Chondrocyte (in vitro differentiated cells): ENCODE data around the gene MEGF6. TPM values are rescaled to one million over a fixed set of nuclear protein-coding genes. Genes with fewer than 3 reads are reported as not detected.

ENCODE experiments used
- DNase-seq: peaks from one replicate; pipeline ENCODE4 v3.0.0; 2021; ENCODE audit warnings: mixed read lengths, low spot score
- H3K27ac Mint-ChIP-seq: one replicate; pipeline ENCODE4 v1.8.0; 2021; ENCODE audit warnings: mild to moderate bottlenecking, moderate library complexity, mixed read lengths; ENCODE audit not compliant: unreplicated experiment
- H3K27me3 Mint-ChIP-seq: 2 replicates; pipeline ENCODE4 v1.8.0; 2021; ENCODE audit warnings: low read depth, mixed read lengths
- H3K36me3 Mint-ChIP-seq: 2 replicates; pipeline ENCODE4 v1.8.0; 2021; ENCODE audit warnings: low read depth, mixed read lengths
- H3K4me1 Mint-ChIP-seq: 2 replicates; pipeline ENCODE4 v1.8.0; 2021; ENCODE audit warnings: low read depth, mild to moderate bottlenecking, mixed read lengths
- H3K4me3 Mint-ChIP-seq: one replicate; pipeline ENCODE4 v1.8.0; 2021; ENCODE audit warnings: mild to moderate bottlenecking, moderate library complexity, mixed read lengths; ENCODE audit not compliant: unreplicated experiment
- H3K9me3 Mint-ChIP-seq: 2 replicates; pipeline ENCODE4 v1.8.0; 2021; ENCODE audit warnings: low read depth, mixed read lengths
- total RNA-seq: library from RNA; stranded (reverse); gene quantifications from 3 replicates; pipeline ENCODE4 v1.2.1, GENCODE V29; 2021
- TF ChIP-seq, protein P1 (sequence below): fragments of 200-600 bp; sonication (generic); IDR thresholded peaks from 2 replicates; pipeline ENCODE4 v1.5.0; 2021; ENCODE audit warnings: antibody characterized with exemption, mild to moderate bottlenecking, moderate library complexity

MEGF6 gene
- total RNA-seq, 1 donor from 2014 or later, result 328 TPM

GRCh38 chr1:3609016-3609768 lies 2.1 kb downstream of the MEGF6 start:
- Mint-ChIP-seq H3K4me1 (peaks cover 26% of the 10 kb centered on the region), H3K27ac (no peak overlapping the region), H3K36me3 (no peaks in the 10 kb centered on the region), H3K4me3 (no peak overlapping the region), H3K27me3 (peaks cover 2% of the 10 kb centered on the region), H3K9me3 (no peaks in the 10 kb centered on the region)
- no peak for DNase-seq
- TF ChIP-seq, protein P1, sequence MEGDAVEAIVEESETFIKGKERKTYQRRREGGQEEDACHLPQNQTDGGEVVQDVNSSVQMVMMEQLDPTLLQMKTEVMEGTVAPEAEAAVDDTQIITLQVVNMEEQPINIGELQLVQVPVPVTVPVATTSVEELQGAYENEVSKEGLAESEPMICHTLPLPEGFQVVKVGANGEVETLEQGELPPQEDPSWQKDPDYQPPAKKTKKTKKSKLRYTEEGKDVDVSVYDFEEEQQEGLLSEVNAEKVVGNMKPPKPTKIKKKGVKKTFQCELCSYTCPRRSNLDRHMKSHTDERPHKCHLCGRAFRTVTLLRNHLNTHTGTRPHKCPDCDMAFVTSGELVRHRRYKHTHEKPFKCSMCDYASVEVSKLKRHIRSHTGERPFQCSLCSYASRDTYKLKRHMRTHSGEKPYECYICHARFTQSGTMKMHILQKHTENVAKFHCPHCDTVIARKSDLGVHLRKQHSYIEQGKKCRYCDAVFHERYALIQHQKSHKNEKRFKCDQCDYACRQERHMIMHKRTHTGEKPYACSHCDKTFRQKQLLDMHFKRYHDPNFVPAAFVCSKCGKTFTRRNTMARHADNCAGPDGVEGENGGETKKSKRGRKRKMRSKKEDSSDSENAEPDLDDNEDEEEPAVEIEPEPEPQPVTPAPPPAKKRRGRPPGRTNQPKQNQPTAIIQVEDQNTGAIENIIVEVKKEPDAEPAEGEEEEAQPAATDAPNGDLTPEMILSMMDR, result no peak

DNA sequence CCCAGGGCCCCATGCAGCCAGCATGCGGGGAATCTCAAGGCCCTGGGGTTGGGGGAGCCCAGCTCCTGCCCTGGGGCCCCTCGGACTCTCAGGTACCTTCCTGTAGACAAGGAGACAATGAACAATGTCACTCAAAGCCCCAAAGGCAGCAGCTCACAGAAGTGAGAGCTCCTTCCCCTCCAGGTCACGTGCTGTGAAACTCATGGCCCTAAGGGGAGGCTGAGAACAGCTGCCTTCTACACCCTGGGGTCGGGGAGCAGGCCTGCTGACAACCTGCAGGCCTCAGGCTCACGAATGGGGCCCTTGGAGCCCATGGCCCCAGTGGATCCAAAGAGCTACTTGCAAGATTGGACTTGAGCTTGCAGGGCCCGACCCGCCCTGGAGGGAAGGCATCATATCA lies 3.2 kb downstream of the MEGF6 start:
- H3K27ac Mint-ChIP-seq, result no peak overlapping the region
- no peak overlapping the region for H3K4me3 Mint-ChIP-seq
- H3K4me1 Mint-ChIP-seq, result peaks cover 16% of the 10 kb centered on the region
- DNase-seq, result no peak
- TF ChIP-seq, protein P1, result no peak
- H3K27me3 Mint-ChIP-seq, result no peaks in the 10 kb centered on the region
- H3K36me3 Mint-ChIP-seq, result no peaks in the 10 kb centered on the region
- H3K9me3 Mint-ChIP-seq, result no peaks in the 10 kb centered on the region

DNA sequence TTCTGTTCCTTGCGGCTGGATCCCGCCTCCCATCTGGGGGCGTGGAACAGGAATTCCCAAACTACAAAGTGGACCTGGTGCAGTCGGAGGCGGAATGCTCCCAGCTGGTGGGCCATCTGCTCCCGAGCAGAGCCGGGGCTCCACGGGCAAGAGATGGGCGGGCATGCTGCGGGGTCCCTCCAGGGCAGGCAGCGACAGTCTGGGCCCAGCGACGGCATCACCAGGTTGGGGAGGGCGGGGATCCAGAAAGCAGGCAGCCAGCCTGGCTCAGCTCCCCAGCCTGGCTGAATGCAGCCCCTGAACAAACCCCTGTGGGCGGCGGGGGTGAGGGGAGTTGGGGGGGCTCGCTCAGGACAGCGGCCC lies 3.6 kb downstream of the MEGF6 start:
- TF ChIP-seq, protein P1, result no peak
- peaks cover 12% of the 10 kb centered on the region for H3K4me1 Mint-ChIP-seq
- no peaks in the 10 kb centered on the region for H3K36me3 Mint-ChIP-seq
- H3K4me3 Mint-ChIP-seq, result no peak overlapping the region
- no peak for DNase-seq
- no peak overlapping the region for H3K27ac Mint-ChIP-seq
- no peaks in the 10 kb centered on the region for H3K27me3 Mint-ChIP-seq
- H3K9me3 Mint-ChIP-seq, result no peaks in the 10 kb centered on the region

- DNase-seq, result no peak
- TF ChIP-seq, protein P1, result no peak
- Mint-ChIP-seq H3K27me3 (no peaks in the 10 kb centered on the region), H3K9me3 (no peaks in the 10 kb centered on the region), H3K4me1 (peaks cover 10% of the 10 kb centered on the region), H3K4me3 (no peak overlapping the region), H3K27ac (no peak overlapping the region), H3K36me3 (no peaks in the 10 kb centered on the region)
Measured at GRCh38 chr1:3606779-3607702, 4.3 kb downstream of the MEGF6 start.

- no peak overlapping the region for H3K27ac Mint-ChIP-seq
Measured at GRCh38 chr1:3604997-3605823, 6.1 kb downstream of the MEGF6 start.

More at GRCh38 chr1:3604997-3605823, 6.1 kb downstream of the MEGF6 start:
- TF ChIP-seq, protein P1, result no peak
- H3K36me3 Mint-ChIP-seq, result no peaks in the 10 kb centered on the region
- no peak overlapping the region for H3K4me3 Mint-ChIP-seq
- DNase-seq, result no peak
- no peaks in the 10 kb centered on the region for H3K27me3 Mint-ChIP-seq
- H3K4me1 Mint-ChIP-seq, result no peaks in the 10 kb centered on the region
- H3K9me3 Mint-ChIP-seq, result no peaks in the 10 kb centered on the region
